HG02870 (cell line): ENCODE data around the gene BCAS3.

Experiments used
- ATAC-seq: cut with Tn5 transposase; IDR thresholded peaks from one replicate; pipeline ENCODE4 v1.9.1; 2021; ENCODE audit warnings: mild to moderate bottlenecking, moderate library complexity; ENCODE audit not compliant: unreplicated experiment

The BCAS3 gene

GRCh38 chr17:61326330-61326729, 648.7 kb downstream of the BCAS3 start:
- ATAC-seq: no peak

- no peak for ATAC-seq
These were observed 650.7 kb downstream of the BCAS3 start for GRCh38 chr17:61328351-61328750.

- ATAC-seq: no peak
These were observed 652.8 kb downstream of the BCAS3 start for GRCh38 chr17:61330174-61331150.

- ATAC-seq: no peak
These were observed 653.5 kb downstream of the BCAS3 start for GRCh38 chr17:61331178-61331577.

- ATAC-seq: no peak
These were observed 654.2 kb downstream of the BCAS3 start for GRCh38 chr17:61331886-61332285.

GRCh38 chr17:61333136-61333535, 655.5 kb downstream of the BCAS3 start:
- ATAC-seq: no peak

- ATAC-seq: no peak
These were observed 657.0 kb downstream of the BCAS3 start for GRCh38 chr17:61334673-61335072.

- no peak for ATAC-seq
These were observed 657.6 kb downstream of the BCAS3 start for GRCh38 chr17:61335105-61335844.

GRCh38 chr17:61335845-61336655, 658.4 kb downstream of the BCAS3 start:
- ATAC-seq: no peak

- no peak for ATAC-seq
These were observed 659.6 kb downstream of the BCAS3 start for GRCh38 chr17:61337290-61337689.

- no peak for ATAC-seq
These were observed 660.5 kb downstream of the BCAS3 start for GRCh38 chr17:61338000-61338798.

- no peak for ATAC-seq
These were observed 661.3 kb downstream of the BCAS3 start for GRCh38 chr17:61338874-61339478.

GRCh38 chr17:61340431-61341209, 663.0 kb downstream of the BCAS3 start:
- ATAC-seq: no peak

- ATAC-seq: no peak
These were observed 665.9 kb downstream of the BCAS3 start for GRCh38 chr17:61343576-61343975.

- ATAC-seq: no peak
These were observed 667.4 kb downstream of the BCAS3 start for GRCh38 chr17:61345061-61345460.

GRCh38 chr17:61345825-61346666, 668.4 kb downstream of the BCAS3 start:
- ATAC-seq: no peak

GRCh38 chr17:61349350-61349749, 671.7 kb downstream of the BCAS3 start:
- no peak for ATAC-seq

- ATAC-seq: no peak
These were observed 674.2 kb downstream of the BCAS3 start for GRCh38 chr17:61351745-61352407.
